GM20000 (cell line): ENCODE results near the gene APOD.
"Not testable (repeated sequence)": the region's sequence is repeated elsewhere in the genome, so short reads cannot be mapped to it uniquely, and the experiment has no call there.

ENCODE experiments used
- DNase-seq: peaks from one replicate; pipeline ENCODE4 v3.0.0; 2012; ENCODE audit warnings: low spot score
- CTCF ChIP-seq: IDR thresholded peaks from 2 replicates; pipeline ENCODE4 v1.5.1; 2012; ENCODE audit warnings: mild to moderate bottlenecking, control low read depth; ENCODE audit errors: extremely low read depth, missing control alignments

APOD gene

GRCh38 chr3:195583831-195584542, at the start of gene APOD:
Gene APOD, minus strand, starts transcription at chr3:195583940. Its CDS starts 4,479 bp downstream, at chr3:195579461.
- no peak for DNase-seq
- no peak for TF ChIP-seq CTCF

DNA sequence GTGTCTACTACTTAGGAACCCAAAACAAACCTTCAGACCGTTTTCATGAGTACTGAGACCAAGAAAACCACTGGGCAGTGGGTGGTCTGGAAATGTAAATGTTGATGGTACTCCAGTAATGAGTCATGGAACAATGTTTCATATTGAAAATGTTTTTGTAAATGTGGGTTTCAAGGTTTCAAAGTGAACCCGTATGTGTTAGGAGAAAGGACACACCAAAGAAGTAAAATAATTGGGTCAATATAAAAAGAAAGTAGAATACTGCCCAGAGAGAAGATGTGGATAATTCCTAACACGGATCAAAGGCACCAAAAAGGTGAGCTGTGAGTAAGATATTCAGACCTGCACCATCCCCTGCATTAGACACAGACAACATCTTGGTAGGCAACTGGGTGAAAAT, 49.6 kb upstream of the APOD start:
- DNase-seq = not testable (repeated sequence)

- DNase-seq = not testable (repeated sequence)
Observed at GRCh38 chr3:195632501-195633185, 48.9 kb upstream of the APOD start.

GRCh38 chr3:195632046-195632445, 48.3 kb upstream of the APOD start:
- not testable (repeated sequence) for DNase-seq

DNA sequence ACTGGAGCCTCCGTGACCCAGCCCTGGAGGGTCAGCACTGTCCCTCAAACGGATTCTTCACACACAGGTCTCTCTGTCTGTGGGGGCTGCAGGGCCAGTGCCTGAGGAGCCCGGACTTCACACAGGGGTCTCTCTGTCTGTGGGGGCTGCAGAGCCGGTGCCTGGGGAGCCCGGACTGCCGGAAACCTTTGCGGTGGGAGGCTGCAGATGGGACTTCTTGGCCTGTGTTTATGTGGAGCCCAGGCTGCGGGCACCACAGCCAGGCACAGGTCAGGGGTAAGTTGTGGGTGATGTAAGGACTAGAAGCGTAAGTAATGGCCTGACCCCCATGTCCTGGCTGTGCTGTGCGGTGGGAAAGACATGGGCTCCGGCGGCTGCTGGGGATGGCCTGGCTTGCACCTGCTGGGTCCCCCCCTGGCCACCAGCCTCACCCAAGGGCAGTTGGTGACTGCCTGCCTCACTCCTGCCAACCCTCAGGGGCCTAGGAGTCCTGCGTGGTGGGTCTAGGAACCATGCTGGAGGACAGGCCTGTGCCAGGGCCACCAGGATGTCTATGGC, 47.3 kb upstream of the APOD start:
- DNase-seq = not testable (repeated sequence)

DNA sequence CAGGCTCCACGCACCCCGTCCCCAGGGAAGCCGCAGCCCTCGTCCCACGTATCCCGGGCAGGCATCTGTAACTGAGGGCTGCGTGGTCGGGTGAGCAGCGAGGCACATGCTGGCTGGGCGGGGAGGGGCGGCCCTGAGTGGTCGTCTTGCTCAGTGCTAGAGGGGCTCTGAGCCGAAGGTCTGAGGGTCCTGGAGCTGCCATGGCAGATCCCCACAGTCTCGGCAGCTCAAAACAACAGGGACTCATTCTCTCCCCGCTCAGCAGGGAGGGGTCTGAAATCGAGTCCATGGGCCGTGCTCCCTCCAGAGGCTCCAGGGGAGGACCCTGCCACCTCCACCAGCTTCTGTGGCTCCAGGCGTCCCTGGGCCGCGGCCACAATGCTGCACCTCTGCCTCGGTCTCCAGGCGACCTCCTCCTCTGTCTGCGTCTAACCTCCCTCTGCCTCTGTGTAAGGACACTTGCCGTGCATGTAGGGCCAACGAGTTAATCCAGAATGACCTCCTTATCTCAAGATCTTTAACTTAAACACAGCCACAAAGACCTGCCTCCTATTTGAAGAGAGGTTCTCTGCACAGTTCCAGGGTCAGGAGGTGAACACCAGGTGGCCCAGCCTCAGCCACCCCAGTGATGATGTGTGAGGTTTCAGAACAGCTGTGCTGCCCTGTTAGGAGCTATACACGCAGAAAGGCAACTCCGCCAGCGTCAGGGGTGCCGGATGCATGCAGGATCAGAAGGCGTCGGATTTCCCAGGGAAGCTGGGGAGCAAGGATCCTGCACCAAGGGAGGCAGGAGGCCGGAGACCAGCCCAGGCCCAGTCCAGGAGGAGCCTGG, 46.6 kb upstream of the APOD start:
- DNase-seq = not testable (repeated sequence)

GRCh38 chr3:195629682-195630081, 45.9 kb upstream of the APOD start:
- DNase-seq = not testable (repeated sequence)

DNA sequence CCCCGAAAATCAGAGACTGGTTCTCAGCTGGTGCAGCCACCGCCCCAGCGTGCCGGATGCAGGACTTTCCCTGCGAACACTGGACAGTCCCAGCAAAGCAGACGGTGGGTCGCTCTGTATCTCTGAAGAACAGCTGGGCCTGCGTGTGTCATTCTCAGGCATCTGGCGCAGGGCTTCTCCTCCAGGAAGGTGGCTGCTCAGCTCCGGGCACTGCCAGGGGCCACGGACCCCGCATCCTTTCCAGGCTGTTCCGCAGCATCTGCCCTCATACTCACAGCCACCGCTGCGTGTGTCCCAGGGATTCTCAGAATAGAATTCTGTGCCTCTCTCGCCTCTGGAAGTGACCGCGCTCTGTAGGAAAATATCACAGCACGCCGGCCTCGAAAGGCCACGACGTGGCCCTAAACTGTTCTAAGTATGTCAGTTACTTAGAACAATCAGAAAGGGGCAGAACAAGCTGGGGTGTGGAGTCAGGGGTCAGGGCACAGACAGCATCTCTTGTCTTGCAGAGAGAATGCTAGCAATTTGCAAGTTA, 44.7 kb upstream of the APOD start:
- not testable (repeated sequence) for DNase-seq

DNA sequence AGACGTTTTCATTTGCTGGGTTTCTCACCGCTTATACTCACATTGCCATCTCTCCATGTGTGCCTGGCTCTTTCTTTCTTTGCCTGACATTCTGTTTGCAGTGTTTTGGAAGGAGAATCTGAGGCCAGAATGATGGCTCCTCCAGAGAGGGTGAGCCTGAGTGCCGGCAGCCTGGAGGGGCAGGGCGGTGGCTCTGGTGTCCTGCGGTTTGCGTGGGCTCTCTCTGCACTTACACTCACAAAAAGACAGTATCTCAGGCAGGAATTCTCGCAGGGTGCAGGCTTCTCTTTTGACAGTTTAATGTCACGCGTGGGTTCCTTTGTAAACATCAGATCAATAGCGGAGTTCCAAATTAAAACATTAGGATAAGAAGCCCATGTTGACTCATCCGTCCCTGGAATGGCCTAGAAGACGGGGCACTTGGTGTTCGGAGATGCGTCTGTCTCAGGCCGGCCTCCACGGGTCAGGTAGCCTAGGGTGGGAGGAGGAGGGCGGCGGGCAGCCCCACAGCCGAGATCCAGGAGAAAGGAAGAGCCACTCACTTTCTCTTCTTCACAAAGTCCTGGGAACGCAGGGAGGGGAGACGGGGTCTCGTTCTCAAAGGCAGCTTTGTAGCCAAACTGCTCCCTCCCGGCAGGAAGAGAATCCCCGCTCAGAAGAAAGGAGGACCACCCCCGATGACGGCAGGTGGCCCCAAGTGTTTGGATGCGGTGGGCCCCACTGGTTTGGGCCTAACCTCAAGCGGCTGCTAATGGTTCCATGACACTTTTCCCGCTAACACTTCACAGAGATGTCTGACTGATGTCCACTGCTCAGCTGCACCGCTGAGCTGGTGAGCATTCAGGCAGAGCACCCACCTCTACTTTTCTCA, 44.0 kb upstream of the APOD start:
- not testable (repeated sequence) for DNase-seq

DNA sequence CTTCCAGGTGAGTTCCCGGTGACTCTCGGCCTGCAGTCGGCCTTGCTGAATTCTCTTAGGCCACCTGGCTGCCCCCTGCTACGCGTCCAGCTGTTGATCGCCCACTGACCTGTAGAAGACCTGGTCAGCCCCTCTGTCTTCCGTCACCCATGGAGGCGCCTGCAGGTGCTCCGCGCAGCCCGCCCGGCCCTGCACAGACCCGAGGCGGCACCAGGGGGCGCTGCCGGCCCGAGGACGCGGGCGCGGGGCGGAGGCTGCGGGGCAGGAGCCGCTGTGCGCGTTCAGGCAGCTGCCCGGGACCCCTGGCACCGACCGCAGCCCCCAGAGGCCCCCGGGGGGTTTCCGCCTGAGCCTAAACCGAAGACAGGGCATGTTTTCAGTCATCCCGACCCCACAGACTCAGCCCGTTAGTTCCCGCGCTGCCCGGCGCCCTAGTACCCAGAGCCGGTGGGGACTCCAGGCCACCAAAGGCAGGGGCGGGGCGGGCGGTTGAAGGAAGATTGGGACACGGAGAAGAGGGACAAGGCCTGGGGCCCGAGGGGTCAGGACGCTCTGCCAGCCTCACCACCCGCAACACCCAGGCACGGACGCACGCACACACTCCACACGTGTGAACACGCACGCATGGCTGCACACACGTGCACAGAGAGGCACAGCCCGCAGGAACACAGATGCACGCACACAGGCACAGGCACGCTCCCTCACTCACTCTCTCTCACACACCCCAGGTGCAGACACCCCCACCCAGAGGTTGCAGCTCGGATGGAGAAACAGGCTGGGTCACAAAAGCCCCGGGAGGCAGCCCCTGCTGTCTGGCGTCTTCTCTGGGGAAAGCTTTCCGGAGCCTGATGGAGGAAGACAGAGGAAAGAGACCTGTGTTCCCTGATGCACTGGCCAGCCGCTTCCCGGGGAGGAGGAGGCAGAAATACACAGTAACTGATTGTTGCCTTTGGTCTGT, 41.1 kb upstream of the APOD start:
- not testable (repeated sequence) for DNase-seq

- not testable (repeated sequence) for DNase-seq
Observed at GRCh38 chr3:195624171-195624570, 40.4 kb upstream of the APOD start.

DNA sequence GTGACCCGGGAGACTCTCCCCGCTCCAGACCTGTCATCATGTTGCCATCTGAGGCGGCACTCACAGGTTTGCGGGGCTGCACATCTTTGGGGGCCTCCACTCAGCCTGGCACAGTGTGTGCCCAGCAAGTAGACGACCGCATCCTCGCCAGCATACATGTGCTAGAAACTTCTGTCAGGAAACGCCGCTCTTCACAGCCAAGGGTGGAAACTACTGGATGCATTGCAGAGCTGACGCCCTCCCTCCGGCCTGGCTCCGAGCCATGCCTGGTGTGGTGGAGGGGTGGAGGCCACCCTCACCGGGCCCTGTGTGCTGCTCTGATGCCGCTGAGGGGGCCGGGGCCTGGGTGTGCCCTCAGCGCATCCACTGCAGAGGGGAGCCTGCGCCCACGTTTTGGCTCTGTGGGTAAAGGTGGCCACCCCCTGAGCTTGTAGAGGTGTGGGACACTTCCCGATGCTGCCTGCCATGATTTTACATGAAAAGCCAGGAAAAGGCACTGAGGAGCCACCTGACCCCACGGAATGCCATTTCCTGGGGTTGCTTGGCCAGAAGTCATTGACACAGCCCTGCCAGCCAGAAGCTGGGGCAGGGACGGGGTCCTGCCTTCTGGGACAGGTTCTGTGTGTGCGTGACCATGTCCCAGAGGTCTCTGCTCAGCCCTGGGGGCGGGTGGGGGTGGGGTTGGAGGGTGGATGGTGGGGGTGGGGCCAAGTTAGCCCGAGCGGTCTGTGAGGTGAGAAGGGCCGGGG, 39.7 kb upstream of the APOD start:
- DNase-seq = not testable (repeated sequence)

GRCh38 chr3:195622523-195623170, 38.9 kb upstream of the APOD start:
- not testable (repeated sequence) for DNase-seq

DNA sequence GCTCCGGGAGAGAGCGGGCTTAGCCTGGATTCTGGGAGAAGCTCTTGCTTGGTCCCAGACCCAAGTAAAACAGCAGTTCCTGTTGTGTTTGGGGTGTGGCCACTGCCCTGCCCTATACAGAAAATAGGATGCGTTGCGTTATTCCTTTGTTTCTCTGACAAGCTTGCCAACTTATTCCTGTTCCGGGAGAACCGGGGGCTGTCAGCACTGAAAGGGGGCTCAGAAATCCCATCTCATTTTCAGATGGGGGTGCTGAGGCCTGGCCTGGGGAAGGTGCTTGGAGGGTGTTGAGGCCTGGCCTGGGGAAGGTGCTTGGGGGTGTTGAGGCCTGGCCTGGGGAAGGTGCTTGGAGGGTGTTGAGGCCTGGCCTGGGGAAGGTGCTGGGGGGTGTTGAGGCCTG, 38.3 kb upstream of the APOD start:
- not testable (repeated sequence) for DNase-seq

DNA sequence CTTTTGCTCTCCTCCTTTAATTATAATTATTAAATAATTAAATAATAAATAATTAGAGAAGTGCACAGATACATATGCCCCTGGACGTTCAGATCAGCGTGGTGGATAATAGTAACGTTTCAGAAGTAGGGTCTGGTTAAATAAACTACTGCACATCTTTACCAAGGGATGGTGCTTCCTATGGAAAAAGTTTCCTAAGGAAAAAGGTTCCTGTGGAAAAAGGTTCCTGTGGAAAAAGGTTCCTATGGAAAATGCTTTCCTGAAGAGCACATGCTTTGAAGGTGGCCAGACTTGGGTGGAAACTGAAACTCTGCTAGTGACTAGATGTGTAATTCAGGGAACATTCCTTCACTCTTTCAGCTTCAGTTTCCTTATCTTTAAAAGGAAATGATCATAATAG, 37.4 kb upstream of the APOD start:
- DNase-seq = not testable (repeated sequence)

- DNase-seq = not testable (repeated sequence)
Observed at GRCh38 chr3:195620476-195620875, 36.7 kb upstream of the APOD start.
